GM12892 (cell line): ENCODE measurements around the gene PHTF1.

Experiments
- POLR2A ChIP-seq: IDR thresholded peaks from 2 replicates; pipeline ENCODE4 v1.6.1; 2011; ENCODE audit warnings: low read depth, low read length, control low read depth
- POLR2AphosphoS5 ChIP-seq: IDR thresholded peaks from 2 replicates; pipeline ENCODE4 v1.6.1; 2011; ENCODE audit warnings: low read depth, low read length, control low read depth

- no peak for TF ChIP-seq POLR2A
- TF ChIP-seq POLR2AphosphoS5 = no peak
These were observed 10.3 kb upstream of the PHTF1 start for GRCh38 chr1:113769601-113769970.
